CMK (cell line): ENCODE measurements around the gene FOXN3.
"Not testable (repeated sequence)": the region's sequence is repeated elsewhere in the genome, so short reads cannot be mapped to it uniquely, and the experiment has no call there.

Experiments
- DNase-seq: peaks from one replicate; pipeline ENCODE4 v3.0.0-alpha.2; 2010; ENCODE audit warnings: low read depth

FOXN3 gene

DNA sequence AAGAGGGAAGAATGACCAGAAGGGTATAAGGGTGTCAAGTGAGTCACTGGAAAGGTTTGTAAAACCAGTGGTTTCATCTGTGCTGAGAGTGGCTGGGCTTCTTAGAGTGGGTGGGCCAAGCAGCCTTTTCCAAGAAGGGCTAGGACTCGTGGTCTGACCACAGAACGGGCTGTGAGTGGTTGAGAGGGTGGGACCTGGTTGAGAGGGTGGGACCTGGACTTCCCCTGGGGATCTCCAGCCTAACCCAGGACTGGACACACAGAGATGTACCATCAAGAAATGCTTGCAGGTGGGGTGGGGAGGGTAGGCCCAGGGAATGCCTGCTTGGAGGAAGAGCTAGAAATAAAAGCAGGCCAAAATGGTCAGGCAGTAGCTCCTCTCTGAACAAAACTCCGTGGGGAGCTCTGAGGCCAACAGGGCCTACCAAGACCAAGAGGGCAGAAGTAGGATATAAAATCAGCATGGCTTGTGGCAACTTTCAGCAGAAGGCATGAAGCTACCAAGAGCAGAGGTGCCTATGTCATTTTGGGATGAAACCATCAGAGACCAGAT lies 140.5 kb downstream of the FOXN3 start:
- peak; percentile 67 for DNase-seq

DNA sequence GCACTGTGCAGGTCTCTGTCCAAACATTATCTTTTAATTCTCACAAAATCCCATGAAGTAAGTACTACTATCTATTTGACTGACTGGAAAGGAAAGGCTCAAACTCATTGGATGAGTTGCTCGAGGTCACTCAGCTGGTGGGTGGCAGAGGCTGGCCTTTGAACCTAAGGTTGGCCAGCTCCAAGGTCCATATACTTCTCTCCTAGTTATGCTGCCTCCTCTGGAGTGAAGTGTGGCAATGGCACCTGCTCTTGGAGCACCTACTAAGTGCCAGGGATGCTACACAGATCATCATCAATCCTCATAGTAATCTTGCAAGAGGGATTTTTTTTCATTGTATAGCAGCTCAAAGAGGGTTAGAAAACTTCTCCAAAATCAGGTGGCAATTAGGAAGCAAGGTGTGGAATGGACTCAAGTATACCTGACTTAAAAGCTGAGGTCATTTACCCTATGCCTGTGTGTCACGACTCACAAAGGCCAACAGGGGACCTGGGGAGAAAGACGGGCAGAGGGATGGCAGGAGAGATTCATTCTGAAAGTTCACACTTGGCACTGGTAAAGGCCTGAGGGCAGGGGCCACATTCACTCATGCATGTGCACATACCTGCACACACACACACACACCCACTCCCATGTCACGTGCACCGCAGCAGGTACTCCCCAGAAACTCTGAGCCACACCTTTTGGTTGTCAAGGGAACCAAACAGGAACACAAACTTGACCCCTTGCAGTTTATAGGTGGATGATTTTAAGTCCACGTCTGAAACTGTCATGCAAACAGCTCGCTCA lies 146.4 kb downstream of the FOXN3 start:
- DNase-seq: no peak

DNA sequence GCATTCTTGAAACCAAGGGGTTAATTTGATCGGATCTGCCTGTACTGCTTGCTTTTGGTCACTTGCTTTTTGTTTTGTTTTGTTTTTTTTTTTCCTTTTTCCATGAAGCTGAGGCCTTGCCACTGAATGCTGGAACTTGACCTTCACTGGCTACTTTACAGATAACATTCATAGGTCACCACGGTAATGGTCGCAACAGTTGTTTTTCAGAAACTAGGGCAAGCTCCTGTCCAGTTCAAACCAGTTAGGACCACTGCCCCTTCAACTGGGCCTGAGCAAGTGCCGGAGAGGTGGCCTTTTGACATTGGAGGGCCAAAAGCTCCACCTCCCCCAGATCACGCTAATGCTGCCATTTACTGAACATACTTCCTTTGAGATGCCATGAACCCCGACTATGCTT lies 147.6 kb downstream of the FOXN3 start:
- no peak for DNase-seq

DNA sequence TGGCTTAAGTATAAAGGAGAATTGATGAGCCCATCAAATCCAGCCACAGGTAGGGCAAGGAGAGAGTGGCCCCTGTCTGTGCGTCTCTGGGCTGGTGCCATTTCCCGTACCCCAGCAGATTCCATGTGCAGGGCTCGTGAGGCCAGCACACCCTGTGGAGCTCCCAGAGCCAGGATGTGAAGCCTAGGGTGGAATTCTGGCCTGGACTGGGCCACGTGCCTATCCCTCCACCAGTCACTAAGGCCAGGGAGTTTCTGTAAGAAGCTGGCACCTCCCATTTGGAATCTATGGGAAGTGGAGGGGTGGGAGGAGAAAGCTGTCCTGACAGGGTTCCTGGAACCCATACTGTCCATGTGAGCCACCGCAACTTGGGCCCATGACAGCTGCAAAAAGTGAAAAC lies 148.5 kb downstream of the FOXN3 start:
- no peak for DNase-seq

DNA sequence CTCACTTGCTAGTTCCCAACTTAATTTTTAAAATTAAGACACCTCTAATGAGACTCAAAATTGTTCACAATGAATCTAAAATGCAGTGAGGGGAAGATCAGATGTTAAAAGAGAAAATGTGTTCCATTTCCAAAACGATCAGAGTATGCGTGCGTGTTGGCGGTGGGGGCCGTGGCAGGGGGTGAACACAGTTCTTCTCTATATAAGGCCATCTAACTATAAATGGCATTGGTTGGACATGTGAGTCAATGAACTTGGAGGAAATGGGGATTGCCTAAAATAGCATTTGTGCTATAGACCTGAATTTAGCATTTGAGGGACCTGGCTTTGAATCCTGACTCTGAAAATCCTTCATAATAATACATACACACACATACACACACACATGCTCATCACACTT lies 149.4 kb downstream of the FOXN3 start:
- DNase-seq: no peak

DNA sequence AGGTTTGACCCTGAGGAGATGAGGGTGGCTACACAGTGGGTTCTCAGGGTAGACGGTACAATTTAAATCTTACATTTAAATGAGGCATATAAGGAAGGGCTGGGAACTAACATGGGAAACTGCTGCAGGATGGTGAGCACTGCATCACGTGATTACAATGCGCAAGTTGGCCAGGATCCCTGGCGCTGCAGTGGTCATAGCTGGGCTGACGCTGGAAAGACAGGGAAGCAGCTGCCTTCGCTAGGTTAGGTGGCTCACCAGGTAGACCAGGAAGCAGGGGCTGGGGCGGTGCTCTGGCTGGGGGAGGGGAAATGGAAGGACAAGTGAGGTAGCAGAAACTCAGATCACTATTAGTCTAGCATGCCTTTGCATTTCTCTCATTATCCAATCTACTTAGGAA lies 149.9 kb downstream of the FOXN3 start:
- DNase-seq: no peak

DNA sequence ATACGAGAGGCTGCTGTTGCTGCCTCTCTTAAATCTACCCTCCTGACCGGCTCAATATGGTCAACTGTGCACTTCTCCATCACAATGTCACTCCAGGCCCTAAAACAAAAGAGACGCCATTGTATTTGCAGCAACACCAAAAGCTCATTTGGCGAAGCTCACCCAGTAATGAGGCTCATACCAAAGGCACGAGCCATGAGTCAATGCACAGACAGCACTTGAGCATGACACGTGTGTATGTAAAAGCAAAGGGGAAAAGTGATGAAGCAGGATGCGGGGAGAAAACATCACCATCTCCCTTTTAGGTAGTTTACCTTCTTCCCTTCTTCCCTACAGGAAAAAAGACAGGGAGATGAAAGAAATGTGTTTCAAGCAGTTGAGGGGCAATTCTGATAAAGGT lies 150.3 kb downstream of the FOXN3 start:
- no peak for DNase-seq

DNA sequence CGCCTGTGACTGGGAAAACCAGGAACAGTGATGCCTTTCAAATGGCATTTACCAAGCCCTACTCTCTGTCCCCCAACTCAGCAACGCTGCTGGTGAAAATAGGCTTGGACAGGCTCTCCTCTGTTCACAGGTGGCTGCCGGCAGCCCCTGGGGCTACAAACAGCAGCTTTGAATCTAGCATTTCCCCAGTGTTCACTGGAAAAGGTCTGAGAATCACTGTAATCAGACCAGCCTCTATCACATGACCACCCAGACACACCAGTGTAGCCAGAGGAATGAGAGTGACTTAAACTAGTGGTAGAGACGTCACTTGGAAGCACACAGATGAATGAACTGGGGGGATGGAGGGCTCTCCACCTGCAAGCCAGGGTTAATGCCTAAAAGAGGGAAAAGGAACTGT lies 151.8 kb downstream of the FOXN3 start:
- no peak for DNase-seq

DNA sequence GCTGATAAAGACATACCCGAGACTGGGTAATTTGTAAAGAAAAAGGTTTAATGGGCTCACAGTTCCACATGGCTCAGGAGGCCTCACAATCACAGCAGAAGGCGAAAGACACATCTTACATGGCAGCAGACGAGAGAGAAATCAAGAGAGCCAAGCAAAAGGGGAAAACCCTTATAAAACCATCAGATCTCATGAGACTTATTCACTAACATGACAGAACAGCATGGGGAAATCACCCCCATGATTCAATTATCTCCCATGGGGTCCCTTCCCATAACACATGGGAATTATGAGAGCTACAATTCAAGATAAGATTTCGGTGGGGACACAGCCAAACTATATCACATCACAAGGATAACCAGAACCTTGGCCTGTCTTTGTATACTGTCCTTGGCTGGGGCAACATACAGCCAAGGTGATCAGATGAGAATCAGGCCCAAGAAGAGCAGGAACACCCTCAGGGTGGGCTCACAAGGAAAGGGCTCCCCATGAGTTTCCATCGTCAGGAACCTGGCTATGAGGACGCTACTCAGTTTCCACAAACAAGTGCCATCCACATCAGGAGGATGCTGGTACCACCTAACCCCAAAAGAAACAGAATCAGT lies 152.7 kb downstream of the FOXN3 start:
- no peak for DNase-seq

DNA sequence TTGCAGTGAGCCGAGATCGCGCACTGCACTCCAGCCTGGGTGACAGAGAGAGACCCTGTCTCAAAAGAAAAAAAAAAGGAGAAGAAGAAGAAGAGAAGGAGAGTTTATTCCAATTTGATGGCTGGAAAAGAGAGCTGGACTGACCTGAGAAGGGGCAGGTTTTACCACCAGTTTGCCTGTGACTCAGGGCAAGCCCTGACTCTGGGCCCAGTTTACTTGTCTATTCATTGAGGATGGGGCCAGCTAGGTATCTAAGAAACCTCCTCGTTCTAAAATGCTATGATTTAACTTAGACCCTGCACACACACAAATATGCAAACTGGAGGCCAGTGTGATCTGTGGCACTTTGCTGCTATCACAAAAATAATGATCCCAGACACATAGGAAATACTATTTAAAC lies 155.0 kb downstream of the FOXN3 start:
- no peak for DNase-seq

DNA sequence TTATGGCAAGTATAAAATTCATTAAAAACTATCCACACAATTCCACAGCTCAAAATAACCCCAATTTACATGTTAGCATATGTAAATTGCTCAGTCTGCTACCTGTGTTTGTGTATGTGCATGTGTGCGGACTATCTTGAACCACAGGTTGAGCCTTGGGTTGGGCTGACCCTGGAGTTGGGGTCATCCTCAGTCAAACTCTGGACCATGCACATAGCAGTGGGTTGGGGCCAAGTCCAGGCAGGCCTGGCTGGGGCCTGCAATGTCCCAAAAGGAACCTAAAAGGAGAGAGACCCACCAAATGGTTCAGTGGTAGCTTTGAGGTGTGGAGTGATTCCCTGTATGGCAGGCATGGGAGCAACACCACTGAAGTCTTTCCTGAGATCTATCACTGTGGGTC lies 156.1 kb downstream of the FOXN3 start:
- no peak for DNase-seq

DNA sequence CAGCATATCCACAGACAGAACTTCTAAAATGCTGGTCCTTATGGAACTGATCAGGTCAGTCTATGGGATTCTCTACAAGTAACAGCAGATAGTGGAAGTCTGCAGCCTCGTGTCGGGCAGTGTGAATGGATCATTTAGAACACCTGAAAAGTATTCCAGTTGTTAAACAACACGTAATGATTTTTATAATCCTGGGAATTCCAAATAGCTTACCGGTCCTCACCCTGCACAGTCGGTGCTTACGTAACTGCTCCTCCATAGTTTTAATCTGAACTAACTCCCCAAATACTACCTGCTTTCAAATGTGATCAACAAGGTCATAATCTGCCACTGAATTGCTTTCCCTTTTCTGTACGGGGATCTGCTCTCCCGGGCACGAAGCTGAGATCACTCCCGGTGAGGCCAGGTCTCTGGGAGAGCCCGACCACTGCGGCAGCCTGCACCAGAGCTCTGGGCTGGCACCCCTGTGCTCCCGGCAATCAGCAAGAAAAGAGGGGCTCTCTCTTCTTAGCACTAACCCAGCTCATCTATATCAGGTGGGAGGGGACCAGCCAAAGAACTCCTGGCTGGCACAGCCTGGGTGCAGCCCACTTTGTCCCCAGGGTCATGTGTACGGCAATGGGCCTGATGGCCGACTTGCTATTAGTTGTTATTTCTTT lies 157.0 kb downstream of the FOXN3 start:
- no peak for DNase-seq

DNA sequence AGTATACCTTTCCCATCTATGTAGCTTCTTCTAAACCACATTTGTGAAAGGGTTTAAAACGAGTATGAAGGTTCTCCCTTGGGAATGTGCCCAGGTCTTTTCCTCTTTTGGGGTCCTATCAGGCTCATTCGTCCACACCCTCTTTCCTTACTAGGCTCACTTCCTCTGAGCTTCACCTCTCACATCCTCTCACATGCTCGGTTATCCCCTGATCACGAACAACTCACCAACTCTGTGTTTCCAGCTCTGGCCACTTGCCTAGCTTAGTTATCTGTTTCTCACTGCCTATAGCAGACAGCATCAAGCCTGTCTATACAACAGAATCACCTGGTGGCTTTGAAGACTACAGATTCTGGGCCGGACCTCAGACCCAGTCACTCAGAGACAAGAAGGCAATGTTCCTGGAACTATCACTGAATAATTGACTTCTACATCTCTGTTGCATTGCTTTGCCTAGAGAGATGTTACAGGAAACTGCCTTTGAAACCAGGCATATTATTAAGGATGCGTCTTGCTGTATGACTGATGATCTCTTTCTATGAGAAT lies 158.2 kb downstream of the FOXN3 start:
- no peak for DNase-seq

DNA sequence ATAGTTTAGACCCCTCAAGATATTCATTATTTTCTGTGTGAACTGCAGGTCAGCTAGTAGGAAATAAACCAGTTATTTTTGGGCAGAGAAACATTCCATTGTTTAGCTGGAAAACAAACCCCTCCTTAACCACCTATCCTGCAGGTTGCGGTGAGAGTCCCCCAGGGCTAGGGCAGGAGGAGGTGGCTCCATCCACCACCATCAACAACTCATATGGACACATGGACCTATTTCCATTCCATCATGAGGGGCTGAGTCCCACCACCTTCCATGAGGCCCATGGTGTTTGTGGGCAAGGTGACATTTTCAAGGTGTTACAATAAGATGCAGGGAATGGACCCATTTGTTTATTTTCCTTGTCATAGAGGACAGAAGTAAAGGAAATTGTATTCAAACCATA lies 160.1 kb downstream of the FOXN3 start:
- no peak for DNase-seq

DNA sequence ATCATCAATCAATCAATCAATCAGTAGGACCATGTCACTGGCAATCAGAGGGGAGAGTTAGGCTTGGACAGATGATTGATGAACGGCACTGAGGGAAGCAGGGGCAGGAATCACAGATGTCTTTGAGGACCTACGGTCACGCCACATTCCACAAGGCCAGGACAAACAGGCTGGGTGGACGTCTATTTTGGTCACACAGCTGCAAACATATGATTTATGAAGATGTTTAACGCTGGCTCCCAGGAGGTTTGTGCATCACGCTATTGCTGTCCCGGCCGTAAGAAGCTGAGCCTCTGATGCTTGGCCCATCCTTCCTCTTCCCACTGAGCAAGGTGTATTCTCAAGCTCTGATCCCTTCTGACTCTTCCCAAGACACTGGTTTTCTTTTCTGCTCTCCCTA lies 160.8 kb downstream of the FOXN3 start:
- no peak for DNase-seq

DNA sequence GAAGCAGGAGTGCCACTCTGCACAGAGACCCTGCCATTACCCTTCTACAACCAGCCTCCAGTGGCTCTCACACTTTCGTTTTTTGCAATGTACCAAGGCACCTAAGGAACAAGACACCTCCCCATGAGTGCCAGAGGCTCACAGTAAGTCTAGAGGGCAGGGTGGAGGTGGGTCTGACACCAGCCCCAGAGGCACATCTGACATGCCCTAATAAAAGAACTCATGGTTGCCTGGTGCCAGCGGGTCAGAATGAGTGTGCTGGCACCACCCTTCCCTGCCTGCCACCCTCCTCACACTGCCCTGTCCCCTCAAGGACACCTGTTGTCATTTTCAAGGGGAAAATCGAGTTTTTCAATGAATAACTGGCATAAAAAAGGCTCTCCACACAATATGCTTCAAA lies 161.2 kb downstream of the FOXN3 start:
- no peak for DNase-seq

DNA sequence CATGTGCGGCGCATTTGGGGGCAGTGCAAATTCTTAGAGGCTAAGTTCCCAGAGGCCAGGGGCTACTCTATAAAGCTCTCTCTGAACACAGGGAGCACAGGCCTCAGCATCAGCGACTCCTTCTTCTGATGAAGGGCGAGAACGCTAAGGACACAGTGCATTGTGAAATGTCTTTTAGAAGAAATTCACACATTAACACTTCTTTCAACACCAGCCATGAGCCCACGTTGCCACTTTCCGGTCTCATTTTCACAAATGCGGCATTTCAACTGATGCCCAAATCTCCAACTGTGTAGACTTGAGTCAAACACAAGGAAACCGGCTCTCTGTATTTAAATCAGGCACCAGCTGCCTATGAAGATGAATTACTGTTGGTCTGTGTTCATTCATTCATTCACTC lies 162.0 kb downstream of the FOXN3 start:
- no peak for DNase-seq

DNA sequence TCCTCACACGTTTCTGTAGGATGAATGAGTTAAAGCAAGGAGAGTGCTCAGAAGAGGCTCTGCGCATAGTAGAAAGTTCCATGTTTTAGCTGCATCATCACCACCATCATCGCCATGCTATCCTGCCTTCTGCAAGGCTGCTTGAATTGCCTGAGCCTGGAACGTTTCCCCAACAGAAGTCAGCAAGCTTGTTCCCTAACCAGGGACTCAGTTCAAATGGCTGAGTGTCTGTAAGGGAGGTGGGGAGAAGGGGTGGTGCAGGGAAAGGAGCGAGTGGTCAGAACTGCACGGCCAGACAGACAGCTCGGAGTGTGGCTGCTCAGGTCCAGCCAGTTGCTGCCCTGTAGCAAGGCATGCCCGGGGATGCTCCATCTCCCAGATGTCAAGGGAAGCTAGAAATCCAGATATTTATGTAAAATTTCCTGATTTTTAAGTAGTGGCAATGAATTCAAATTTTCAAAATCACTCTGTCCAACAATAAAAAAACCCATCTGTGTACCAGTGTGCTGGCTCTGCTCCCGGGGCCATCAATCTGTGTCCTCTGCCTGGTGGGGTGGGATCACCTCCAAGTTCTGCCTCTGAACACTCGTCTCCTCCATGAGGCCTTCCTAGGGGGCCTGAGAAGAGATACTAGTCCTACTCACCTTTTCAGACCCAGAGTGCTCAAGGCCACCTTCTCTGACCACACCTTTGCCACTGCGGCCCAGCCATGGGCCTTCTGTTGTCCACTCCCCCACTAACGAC lies 162.7 kb downstream of the FOXN3 start:
- no peak for DNase-seq

DNA sequence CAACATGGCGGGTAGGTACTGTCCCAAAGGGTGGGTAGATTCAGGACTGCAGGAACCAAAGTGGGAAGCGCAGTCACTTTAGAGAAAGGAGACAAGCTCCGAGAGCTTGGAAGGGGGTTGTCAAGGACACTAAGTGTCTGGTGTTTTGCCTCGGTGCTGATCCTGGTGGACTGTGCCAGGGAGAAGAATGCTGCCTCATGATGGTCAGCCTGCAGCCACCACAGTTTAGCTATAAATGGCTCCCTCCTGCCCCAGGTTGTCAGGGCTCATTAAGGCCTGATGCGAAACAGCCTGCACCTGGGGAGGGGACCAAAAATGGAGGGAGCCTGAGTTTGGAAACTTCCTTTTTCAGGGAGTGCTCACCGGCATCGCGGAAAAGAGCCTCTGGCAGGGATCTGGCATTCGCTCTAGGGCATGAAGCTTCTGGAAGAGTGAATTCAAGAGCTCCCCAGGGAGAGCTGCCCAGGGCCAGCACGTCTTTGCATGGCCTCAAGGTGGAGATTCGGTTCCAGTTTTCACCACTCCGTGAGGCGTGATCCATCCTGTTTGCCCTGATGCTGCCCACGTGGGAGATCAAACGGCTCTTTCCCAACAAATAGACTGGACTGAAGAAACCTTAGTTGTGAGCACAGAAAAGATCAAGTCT lies 164.0 kb downstream of the FOXN3 start:
- DNase-seq: no peak

DNA sequence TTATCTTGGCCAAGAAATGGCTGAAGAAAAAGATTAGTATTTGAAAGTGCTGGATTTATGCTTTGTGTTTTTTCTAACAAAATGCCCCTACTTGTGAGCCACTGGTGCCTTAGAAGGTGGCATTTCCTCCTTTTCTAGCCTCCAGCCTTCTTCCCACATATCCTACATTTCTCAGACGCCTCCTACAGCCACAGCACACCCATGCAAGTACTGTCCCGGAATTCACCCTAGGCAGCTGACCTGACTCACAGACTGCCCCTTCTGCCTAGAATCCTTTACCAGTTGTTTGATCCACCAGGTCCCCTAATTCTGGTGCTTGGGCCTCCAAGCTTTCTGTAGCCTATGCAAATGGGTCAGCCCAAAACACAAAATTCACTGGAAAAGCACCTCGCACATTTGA lies 166.0 kb downstream of the FOXN3 start:
- DNase-seq: no peak

DNA sequence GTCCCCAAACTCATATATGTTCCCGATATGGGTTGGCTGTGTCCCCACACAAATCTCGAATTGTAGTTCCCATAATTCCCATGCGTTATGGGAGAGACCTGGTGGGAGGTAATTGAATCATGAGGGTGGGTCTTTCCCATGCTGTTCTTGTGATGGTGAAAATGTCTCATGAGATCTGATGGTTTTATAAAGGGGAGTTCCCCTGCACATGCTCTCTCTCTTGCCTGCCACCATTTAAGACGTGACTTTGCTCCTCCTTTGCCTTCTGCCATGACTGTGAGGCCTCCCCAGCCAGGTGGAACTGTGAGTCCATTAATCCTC lies 166.4 kb downstream of the FOXN3 start:
- not testable (repeated sequence) for DNase-seq
